ENCODE measurements around the gene CRKL. TPM values are rescaled to one million over a fixed set of nuclear protein-coding genes. Genes with fewer than 3 reads are reported as not detected.
"Not testable (repeated sequence)": the region's sequence is repeated elsewhere in the genome, so short reads cannot be mapped to it uniquely, and the experiment has no call there.

The CRKL gene
- total RNA-seq, 3 donors from 2014 or later: 36.8 to 46.5 (median 42.3) TPM

DNA sequence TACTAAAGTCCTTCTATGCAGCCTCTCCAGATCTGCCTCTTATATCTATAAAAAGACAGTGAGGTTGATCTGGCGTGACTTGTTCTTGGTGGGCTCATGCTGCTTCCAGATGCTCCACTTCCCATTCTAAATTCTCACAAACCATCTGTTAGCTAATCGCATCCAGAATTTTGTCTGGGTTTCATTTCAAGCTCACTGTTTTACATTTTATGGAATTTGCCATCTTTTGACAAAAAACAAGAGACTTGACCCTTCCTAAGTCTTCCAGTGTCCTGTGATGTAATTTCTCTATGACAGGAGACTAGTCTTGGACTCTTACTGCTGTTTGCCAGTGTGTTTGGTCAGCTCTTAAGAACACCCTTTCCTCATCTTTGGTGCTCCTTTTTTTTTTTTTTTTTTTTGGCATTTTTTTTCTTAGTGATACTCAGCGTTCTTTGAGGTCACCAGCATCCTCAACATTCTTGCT, 23.0 kb downstream of the CRKL start:
- Histone ChIP-seq H3K36me3 (no peaks in the 10 kb centered on the region), H3K27ac (peak overlapping the region in 1 of 2 donors; percentile 32), H3K4me3 (no peak overlapping the region), H3K9me3 (no peaks in the 10 kb centered on the region), H3K27me3 (no peaks in the 10 kb centered on the region), H3K4me1 (peaks cover 0 to 3% of the 10 kb centered on the region in 2 donors)
- intact Hi-C loops (cut with DNase I; ENCODE audit: low total_unique reads): no loop called here
- TF ChIP-seq POLR2AphosphoS5 (IDR thresholded peaks at IDR 0.05) (no peak), POLR2A (IDR thresholded peaks at IDR 0.05) (no peak)
- TF ChIP-seq, protein P1, sequence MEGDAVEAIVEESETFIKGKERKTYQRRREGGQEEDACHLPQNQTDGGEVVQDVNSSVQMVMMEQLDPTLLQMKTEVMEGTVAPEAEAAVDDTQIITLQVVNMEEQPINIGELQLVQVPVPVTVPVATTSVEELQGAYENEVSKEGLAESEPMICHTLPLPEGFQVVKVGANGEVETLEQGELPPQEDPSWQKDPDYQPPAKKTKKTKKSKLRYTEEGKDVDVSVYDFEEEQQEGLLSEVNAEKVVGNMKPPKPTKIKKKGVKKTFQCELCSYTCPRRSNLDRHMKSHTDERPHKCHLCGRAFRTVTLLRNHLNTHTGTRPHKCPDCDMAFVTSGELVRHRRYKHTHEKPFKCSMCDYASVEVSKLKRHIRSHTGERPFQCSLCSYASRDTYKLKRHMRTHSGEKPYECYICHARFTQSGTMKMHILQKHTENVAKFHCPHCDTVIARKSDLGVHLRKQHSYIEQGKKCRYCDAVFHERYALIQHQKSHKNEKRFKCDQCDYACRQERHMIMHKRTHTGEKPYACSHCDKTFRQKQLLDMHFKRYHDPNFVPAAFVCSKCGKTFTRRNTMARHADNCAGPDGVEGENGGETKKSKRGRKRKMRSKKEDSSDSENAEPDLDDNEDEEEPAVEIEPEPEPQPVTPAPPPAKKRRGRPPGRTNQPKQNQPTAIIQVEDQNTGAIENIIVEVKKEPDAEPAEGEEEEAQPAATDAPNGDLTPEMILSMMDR (IDR thresholded peaks at IDR 0.05): no peak
- DNase-seq (ENCODE audit: low spot score in 2 of 2): no peak

DNA sequence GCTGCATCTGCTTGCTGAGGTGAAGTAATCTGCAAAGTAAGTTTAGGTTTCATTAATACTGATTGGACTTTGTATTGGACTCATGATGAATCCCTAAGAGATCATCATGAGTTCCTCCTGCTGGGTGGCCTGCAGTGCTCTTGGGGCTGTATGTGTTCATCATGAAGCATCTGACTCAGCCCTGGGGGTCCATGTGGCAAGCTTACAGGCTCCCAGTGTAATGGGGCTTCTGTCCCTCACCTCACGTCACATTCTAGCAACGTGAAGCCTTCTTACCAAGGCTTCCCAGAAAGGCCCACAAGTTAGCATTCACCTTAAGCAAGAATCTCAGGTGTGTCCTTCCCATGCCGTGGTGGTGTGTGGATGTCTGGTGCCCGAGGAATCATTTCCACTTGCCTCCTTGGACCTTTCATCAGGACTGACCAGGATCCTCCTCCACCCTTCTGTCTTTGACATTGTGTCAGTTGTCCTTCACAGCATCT, 23.7 kb downstream of the CRKL start:
- Histone ChIP-seq H3K9me3 (no peaks in the 10 kb centered on the region), H3K4me1 (peaks cover 0 to 3% of the 10 kb centered on the region in 2 donors), H3K36me3 (no peaks in the 10 kb centered on the region), H3K4me3 (no peak overlapping the region), H3K27me3 (no peaks in the 10 kb centered on the region), H3K27ac (peak overlapping the region in 1 of 2 donors; percentile 51)
- TF ChIP-seq POLR2AphosphoS5 (IDR thresholded peaks at IDR 0.05) (no peak), POLR2A (IDR thresholded peaks at IDR 0.05) (no peak)
- TF ChIP-seq, protein P1 (IDR thresholded peaks at IDR 0.05): no peak
- intact Hi-C loops (cut with DNase I; ENCODE audit: low total_unique reads): no loop called here
- DNase-seq (ENCODE audit: low spot score in 2 of 2): no peak

DNA sequence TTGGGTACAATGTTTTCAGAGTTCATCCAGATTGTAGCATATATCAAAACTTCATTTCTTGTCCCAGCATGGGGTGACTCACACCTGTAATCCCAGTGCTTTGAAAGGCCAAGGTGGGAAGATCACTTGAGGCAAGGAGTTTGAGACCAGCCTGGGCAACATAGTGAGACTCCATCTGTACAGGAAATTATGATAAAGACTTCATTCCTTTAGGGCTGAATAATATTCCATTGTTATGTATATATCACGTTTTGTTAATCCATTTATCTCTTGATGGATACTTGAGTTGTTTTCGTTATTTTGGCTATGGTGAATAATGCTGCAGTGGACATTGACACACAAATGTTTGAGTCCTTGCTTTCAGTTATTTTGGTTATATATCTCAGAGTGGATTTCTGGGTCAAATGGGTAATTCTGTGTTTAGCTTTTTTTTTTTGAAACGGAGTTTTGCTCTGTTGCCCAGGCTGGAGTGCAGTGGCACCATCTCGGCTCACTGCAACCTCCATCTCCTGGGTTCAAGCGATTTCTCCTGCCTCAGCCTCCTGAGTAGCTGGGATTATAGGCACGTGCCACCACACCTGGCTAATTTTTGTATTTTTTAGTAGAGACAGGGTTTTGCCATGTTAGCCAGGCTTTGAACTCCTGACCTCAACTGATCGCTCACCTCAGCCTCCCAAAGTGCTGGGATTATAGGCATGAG, 25.1 kb downstream of the CRKL start:
- DNase-seq (ENCODE audit: low spot score in 2 of 2); H3K4me3 ChIP-seq; H3K27me3 ChIP-seq; intact Hi-C loops (cut with DNase I; ENCODE audit: low total_unique reads); H3K36me3 ChIP-seq; H3K27ac ChIP-seq; H3K9me3 ChIP-seq; H3K4me1 ChIP-seq: not testable (repeated sequence)

DNA sequence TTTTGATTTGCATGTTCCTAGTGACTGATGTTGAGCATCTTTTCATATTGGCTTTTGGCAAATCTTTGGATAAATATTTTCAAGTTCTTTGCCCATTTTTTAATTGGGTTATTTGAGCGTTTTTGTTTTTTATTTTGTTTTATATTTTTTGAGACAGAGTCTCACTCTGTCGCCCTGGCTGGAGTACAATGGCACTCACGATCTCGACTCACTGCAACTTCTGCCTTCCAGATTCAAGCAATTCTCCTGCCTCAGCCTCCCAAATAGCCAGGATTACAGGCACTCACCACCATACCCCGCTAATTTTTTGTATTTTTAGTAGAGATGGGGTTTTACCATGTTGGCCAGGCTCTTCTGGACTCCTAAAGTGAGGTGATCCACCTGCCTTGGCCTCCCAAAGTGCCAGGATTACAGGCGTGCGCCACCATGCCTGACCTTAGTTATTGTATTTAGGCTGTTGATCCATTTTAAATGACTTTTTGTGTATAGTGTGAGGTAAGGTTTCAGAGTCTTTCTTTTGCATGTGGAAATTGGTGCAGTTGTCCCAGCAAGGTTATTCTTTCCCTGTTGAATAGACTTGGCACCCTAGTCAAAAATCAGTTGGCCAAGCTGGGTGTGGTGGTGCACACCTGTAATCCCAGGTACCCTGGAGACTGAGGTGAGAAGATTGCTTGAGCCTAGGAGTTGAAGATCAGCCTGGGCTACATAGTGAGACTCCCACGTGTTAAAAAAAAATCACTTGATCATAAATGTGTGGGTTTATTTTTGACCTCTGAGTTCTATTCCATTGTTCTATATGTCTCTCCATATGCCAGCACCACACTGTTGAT, 26.1 kb downstream of the CRKL start:
- DNase-seq (ENCODE audit: low spot score in 2 of 2): no peak
- Histone ChIP-seq H3K27me3 (no peaks in the 10 kb centered on the region), H3K4me1 (peaks cover 0 to 3% of the 10 kb centered on the region in 2 donors), H3K4me3 (no peak overlapping the region), H3K36me3 (no peaks in the 10 kb centered on the region), H3K27ac (no peak overlapping the region), H3K9me3 (no peaks in the 10 kb centered on the region)
- TF ChIP-seq, protein P1 (IDR thresholded peaks at IDR 0.05): no peak
- TF ChIP-seq POLR2A (IDR thresholded peaks at IDR 0.05): no peak
- TF ChIP-seq POLR2AphosphoS5 (IDR thresholded peaks at IDR 0.05): no peak
- intact Hi-C loops (cut with DNase I; ENCODE audit: low total_unique reads): no loop called here

DNA sequence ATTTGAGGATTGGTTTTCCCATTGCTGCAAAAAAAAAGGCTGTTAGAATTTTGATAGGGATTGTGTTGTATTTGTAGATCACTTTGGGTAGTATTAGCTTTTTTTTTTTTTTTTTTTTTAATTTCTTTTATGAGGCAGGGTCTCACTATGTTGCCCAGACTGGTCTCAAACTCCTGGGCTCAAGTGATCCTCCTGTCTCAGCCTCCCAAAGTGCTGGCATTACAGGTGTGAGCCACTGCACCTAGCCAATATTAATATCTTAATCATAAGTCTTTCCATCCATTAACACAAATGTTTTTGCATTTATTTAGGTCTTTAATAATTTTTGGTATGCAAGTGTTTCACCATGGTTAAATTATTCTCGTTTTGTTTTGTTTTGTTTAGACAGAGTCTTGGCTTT, 26.8 kb downstream of the CRKL start:
- DNase-seq (ENCODE audit: low spot score in 2 of 2): no peak
- Histone ChIP-seq H3K4me3 (no peak overlapping the region), H3K36me3 (no peaks in the 10 kb centered on the region), H3K9me3 (no peaks in the 10 kb centered on the region), H3K4me1 (peaks cover 0 to 3% of the 10 kb centered on the region in 2 donors), H3K27ac (no peak overlapping the region), H3K27me3 (no peaks in the 10 kb centered on the region)
- intact Hi-C loops (cut with DNase I; ENCODE audit: low total_unique reads): no loop called here
- TF ChIP-seq POLR2A (IDR thresholded peaks at IDR 0.05) (no peak), POLR2AphosphoS5 (IDR thresholded peaks at IDR 0.05) (no peak)
- TF ChIP-seq, protein P1 (IDR thresholded peaks at IDR 0.05): no peak
